ENCODE measurements around the gene TMEM38A.

TMEM38A gene

GRCh38 chr19:16657384-16657783, 3.6 kb upstream of the TMEM38A start:
- DNase-seq = no peak
- Histone ChIP-seq H3K36me3 (replicated peaks; ENCODE audit: insufficient read depth, low read length) (peaks cover 3% of the 10 kb centered on the region; the same call in 1 of the 2 replicates), H3K9ac (ENCODE audit: low read length) (no peak overlapping the region), H3K27me3 (replicated peaks; ENCODE audit: insufficient read depth, low read length) (no peaks in the 10 kb centered on the region), H2AFZ (ENCODE audit: low read length) (no peak overlapping the region), H3K4me3 (ENCODE audit: low read length) (no peak overlapping the region), H3K4me1 (ENCODE audit: low read length) (peaks cover 13% of the 10 kb centered on the region), H3F3A (ENCODE audit: insufficient read depth, low read length) (peaks cover 18% of the 10 kb centered on the region), H3K79me2 (ENCODE audit: low read length) (peaks cover 78% of the 10 kb centered on the region), H3K9me2 (replicated peaks; ENCODE audit: insufficient read depth, low read length) (no peaks in the 10 kb centered on the region), H3K9me3 (replicated peaks; ENCODE audit: insufficient read depth, low read length) (no peaks in the 10 kb centered on the region), H3K4me2 (ENCODE audit: low read depth, low read length) (no peak overlapping the region), H4K20me1 (ENCODE audit: insufficient read depth, low read length) (peaks cover 14% of the 10 kb centered on the region; the same call in 1 of the 2 replicates), H3K27ac (ENCODE audit: low read length) (no peak overlapping the region)
- TF ChIP-seq CTCF (IDR thresholded peaks at IDR 0.05; ENCODE audit: low read length) (no peak), EZH2phosphoT487 (IDR thresholded peaks at IDR 0.05; ENCODE audit: low read length) (no peak), EZH2 (optimal IDR thresholded peaks at IDR 0.05; ENCODE audit: low read depth, low read length) (no peak)

- H3K4me2 ChIP-seq (ENCODE audit: low read depth, low read length) = peak overlapping the region; percentile 86
- H3K27ac ChIP-seq (ENCODE audit: low read length) = peak overlapping the region; percentile 70; the same call in 1 of the 2 replicates
- peaks cover 79% of the 10 kb centered on the region for H3K79me2 ChIP-seq (ENCODE audit: low read length)
- H4K20me1 ChIP-seq (ENCODE audit: insufficient read depth, low read length) = peaks cover 14% of the 10 kb centered on the region; the same call in 1 of the 2 replicates
- no peak for DNase-seq
- peaks cover 20% of the 10 kb centered on the region for H3K4me1 ChIP-seq (ENCODE audit: low read length)
- no peak overlapping the region for H2AFZ ChIP-seq (ENCODE audit: low read length)
- H3K9ac ChIP-seq (ENCODE audit: low read length) = peak overlapping the region; percentile 77
- H3F3A ChIP-seq (ENCODE audit: insufficient read depth, low read length) = peaks cover 18% of the 10 kb centered on the region
- no peaks in the 10 kb centered on the region for H3K9me2 ChIP-seq (replicated peaks; ENCODE audit: insufficient read depth, low read length)
- no peaks in the 10 kb centered on the region for H3K27me3 ChIP-seq (replicated peaks; ENCODE audit: insufficient read depth, low read length)
- no peaks in the 10 kb centered on the region for H3K9me3 ChIP-seq (replicated peaks; ENCODE audit: insufficient read depth, low read length)
- no peak for TF ChIP-seq EZH2phosphoT487 (IDR thresholded peaks at IDR 0.05; ENCODE audit: low read length)
- TF ChIP-seq CTCF (IDR thresholded peaks at IDR 0.05; ENCODE audit: low read length) = no peak
- no peak for TF ChIP-seq EZH2 (optimal IDR thresholded peaks at IDR 0.05; ENCODE audit: low read depth, low read length)
- peak overlapping the region; percentile 97 for H3K4me3 ChIP-seq (ENCODE audit: low read length)
- no peaks in the 10 kb centered on the region; the same call in 1 of the 2 replicates for H3K36me3 ChIP-seq (replicated peaks; ENCODE audit: insufficient read depth, low read length)
Measured at GRCh38 chr19:16659464-16659831, 1.5 kb upstream of the TMEM38A start.

GRCh38 chr19:16659832-16660708, 869 bp upstream of the TMEM38A start, which contains the start of gene SMIM7:
TSS of gene SMIM7 (minus strand) at chr19:16660144. CDS start at chr19:16660110, 34 bp downstream.
- peak within 1 kb of the TSS; percentile 89 for H3K4me2 ChIP-seq (ENCODE audit: low read depth, low read length)
- DNase-seq = peak; percentile 99
- peaks cover 18% of the 10 kb centered on the region for H3F3A ChIP-seq (ENCODE audit: insufficient read depth, low read length)
- H3K36me3 ChIP-seq (replicated peaks; ENCODE audit: insufficient read depth, low read length) = no peaks in the 10 kb centered on the region; the same call in 1 of the 2 replicates
- no peaks in the 10 kb centered on the region for H3K27me3 ChIP-seq (replicated peaks; ENCODE audit: insufficient read depth, low read length)
- H3K4me3 ChIP-seq (ENCODE audit: low read length) = peak within 1 kb of the TSS; percentile 97
- peaks cover 14% of the 10 kb centered on the region; the same call in 1 of the 2 replicates for H4K20me1 ChIP-seq (ENCODE audit: insufficient read depth, low read length)
- TF ChIP-seq EZH2phosphoT487 (IDR thresholded peaks at IDR 0.05; ENCODE audit: low read length) (no peak), EZH2 (optimal IDR thresholded peaks at IDR 0.05; ENCODE audit: low read depth, low read length) (no peak), CTCF (IDR thresholded peaks at IDR 0.05; ENCODE audit: low read length) (peak; percentile 22; the same call in 1 of the 2 replicates)
- H3K27ac ChIP-seq (ENCODE audit: low read length) = peak within 1 kb of the TSS; percentile 70
- H3K9me3 ChIP-seq (replicated peaks; ENCODE audit: insufficient read depth, low read length) = no peaks in the 10 kb centered on the region
- H3K79me2 ChIP-seq (ENCODE audit: low read length) = peaks cover 75% of the 10 kb centered on the region
- H3K4me1 ChIP-seq (ENCODE audit: low read length) = peaks cover 20% of the 10 kb centered on the region
- peak within 1 kb of the TSS; percentile 77 for H3K9ac ChIP-seq (ENCODE audit: low read length)
- peak within 1 kb of the TSS; percentile 55 for H2AFZ ChIP-seq (ENCODE audit: low read length)
- H3K9me2 ChIP-seq (replicated peaks; ENCODE audit: insufficient read depth, low read length) = no peaks in the 10 kb centered on the region
